IMR-90 (cell line): ENCODE data around the gene ITM2B. TPM values are rescaled to one million over a fixed set of nuclear protein-coding genes. Genes with fewer than 3 reads are reported as not detected.

Experiments
- ATAC-seq: fragments of 200-7000 bp; cut with Tn5 transposase; 2 replicates; pipeline ENCODE4 v1.9.1; 2020; ENCODE audit warnings: low read depth, mild to moderate bottlenecking, moderate library complexity
- BruUV-seq: library from RNA; stranded (reverse); fragments of 400-500 nt; replicated peaks from 2 replicates; lab custom pipeline; 2021; lab: Mats Ljungman, UMichigan
- CTCF ChIA-PET: fragments of 300-600 bp; formaldehyde crosslinking; extraction: SDS; loops from one replicate; lab custom pipeline; 2021; ENCODE audit warnings: antibody characterized with exemption; lab: Yijun Ruan, JAX
- POLR2A ChIA-PET: fragments of 300-600 bp; sonication (Branson Sonifier 250); formaldehyde crosslinking; loops from one replicate; lab custom pipeline; 2022; ENCODE audit warnings: antibody characterized with exemption; ENCODE audit not compliant: unreplicated experiment; lab: Charles Lee
- DNase-seq: peaks from one replicate; pipeline ENCODE4 v3.0.0; 2013
- H2AFZ ChIP-seq: replicated peaks from 2 replicates; pipeline ENCODE3; 2013; ENCODE audit warnings: low read length, mild to moderate bottlenecking; ENCODE audit not compliant: poor library complexity
- H2AK5ac ChIP-seq: 2 replicates; pipeline ENCODE4 v1.6.1; 2013; ENCODE audit warnings: low read depth, low read length, inconsistent platforms
- H2AK9ac ChIP-seq: replicated peaks from 2 replicates; pipeline ENCODE3; 2013; ENCODE audit warnings: mild to moderate bottlenecking, low read depth, low read length, moderate library complexity; ENCODE audit not compliant: poor library complexity
- H2BK120ac ChIP-seq: 2 replicates; pipeline ENCODE4 v1.6.1; 2013; ENCODE audit warnings: low read depth, low read length, inconsistent platforms
- H2BK15ac ChIP-seq: 3 replicates; pipeline ENCODE4 v1.6.1; 2013; ENCODE audit warnings: low read depth, low read length, inconsistent platforms
- H2BK20ac ChIP-seq: 2 replicates; pipeline ENCODE4 v1.6.1; 2013; ENCODE audit warnings: low read depth, mild to moderate bottlenecking, inconsistent platforms, low read length, moderate library complexity
- H2BK5ac ChIP-seq: 2 replicates; pipeline ENCODE4 v1.6.1; 2013; ENCODE audit warnings: mild to moderate bottlenecking, low read depth, low read length, inconsistent platforms; ENCODE audit not compliant: poor library complexity, severe bottlenecking
- H3K14ac ChIP-seq: replicated peaks from 2 replicates; pipeline ENCODE4 v1.6.1; 2013; ENCODE audit warnings: low read depth, low read length, inconsistent platforms
- H3K18ac ChIP-seq: 2 replicates; pipeline ENCODE4 v1.6.1; 2013; ENCODE audit warnings: low read depth, low read length, control low read depth
- H3K23ac ChIP-seq: 2 replicates; pipeline ENCODE4 v1.6.1; 2013; ENCODE audit warnings: low read depth, low read length, inconsistent platforms
- H3K27ac ChIP-seq: 2 replicates; pipeline ENCODE4 v1.5.1; 2013; ENCODE audit warnings: mild to moderate bottlenecking, control low read depth, low read length; ENCODE audit not compliant: insufficient read depth
- H3K27me3 ChIP-seq: 2 replicates; pipeline ENCODE4 v1.6.1; 2013; ENCODE audit warnings: low read length; ENCODE audit not compliant: control insufficient read depth, insufficient read depth
- H3K36me3 ChIP-seq: 2 replicates; pipeline ENCODE4 v1.6.1; 2013; ENCODE audit warnings: low read length, mixed read lengths; ENCODE audit not compliant: control insufficient read depth, insufficient read depth
- H3K4ac ChIP-seq: 2 replicates; pipeline ENCODE4 v1.6.1; 2013; ENCODE audit warnings: low read depth, low read length, inconsistent platforms
- H3K4me1 ChIP-seq: 2 replicates; pipeline ENCODE4 v1.6.1; 2013; ENCODE audit warnings: low read length, mixed read lengths; ENCODE audit not compliant: control insufficient read depth, insufficient read depth
- H3K4me2 ChIP-seq: 2 replicates; pipeline ENCODE4 v1.6.1; 2013; ENCODE audit warnings: low read depth, mild to moderate bottlenecking, control low read depth, low read length, moderate library complexity
- H3K4me3 ChIP-seq: 2 replicates; pipeline ENCODE4 v1.5.1; 2013; ENCODE audit warnings: low read depth, mild to moderate bottlenecking, control low read depth, low read length, moderate library complexity; ENCODE audit not compliant: insufficient read depth
- H3K56ac ChIP-seq: 2 replicates; pipeline ENCODE4 v1.6.1; 2013; ENCODE audit warnings: low read length, inconsistent platforms; ENCODE audit not compliant: insufficient read depth; ENCODE audit errors: extremely low read depth
- H3K79me1 ChIP-seq, 2 experiments: 2 replicates each; pipeline ENCODE4 v1.6.1; 2013; ENCODE audit warnings: low read length in 2 of 2, inconsistent platforms in 1 of 2, low read depth in 1 of 2
- H3K9ac ChIP-seq: 2 replicates; pipeline ENCODE4 v1.6.1; 2013; ENCODE audit warnings: low read depth, low read length, control low read depth
- H3K9me1 ChIP-seq: 2 replicates; pipeline ENCODE4 v1.6.1; 2013; ENCODE audit warnings: low read length, inconsistent platforms; ENCODE audit not compliant: insufficient read depth
- H3K9me3 ChIP-seq: 2 replicates; pipeline ENCODE4 v1.6.1; 2013; ENCODE audit warnings: low read length; ENCODE audit not compliant: control insufficient read depth, insufficient read depth
- H4K20me1 ChIP-seq: 2 replicates; pipeline ENCODE4 v1.6.1; 2013; ENCODE audit warnings: low read length, inconsistent platforms; ENCODE audit not compliant: insufficient read depth
- H4K5ac ChIP-seq: 2 replicates; pipeline ENCODE4 v1.6.1; 2013; ENCODE audit warnings: mild to moderate bottlenecking, low read depth, low read length, control low read depth
- H4K8ac ChIP-seq, 2 experiments: 2 replicates each; pipeline ENCODE4 v1.6.1; 2013; ENCODE audit warnings: low read depth in 2 of 2, low read length in 2 of 2, control low read depth in 1 of 2, inconsistent platforms in 1 of 2
- H4K91ac ChIP-seq: 2 replicates; pipeline ENCODE4 v1.6.1; 2013; ENCODE audit warnings: low read depth, low read length, inconsistent platforms; ENCODE audit not compliant: insufficient read depth
- ELK1 ChIP-seq: fragments of 150-350 bp; IDR thresholded peaks from 2 replicates; pipeline ENCODE4 v1.6.1; 2016; ENCODE audit warnings: low read depth, mild to moderate bottlenecking, low read length, moderate library complexity, borderline replicate concordance
- MAZ ChIP-seq: IDR thresholded peaks from 2 replicates; pipeline ENCODE4 v1.6.1; 2012; ENCODE audit warnings: low read depth, mild to moderate bottlenecking, low read length, improper control_type of control experiment, moderate library complexity, borderline replicate concordance
- POLR2A ChIP-seq: IDR thresholded peaks from 2 replicates; pipeline ENCODE4 v1.6.1; 2012; ENCODE audit warnings: mild to moderate bottlenecking, low read depth, low read length
- RAD21 ChIP-seq: IDR thresholded peaks from 2 replicates; pipeline ENCODE4 v1.6.1; 2012; ENCODE audit warnings: low read length, improper control_type of control experiment
- SMC3 ChIP-seq: fragments of 150-350 bp; IDR thresholded peaks from 2 replicates; pipeline ENCODE4 v1.6.1; 2016; ENCODE audit warnings: low read depth, mild to moderate bottlenecking, antibody characterized with exemption, low read length, moderate library complexity
- USF2 ChIP-seq: fragments of 150-350 bp; IDR thresholded peaks from 2 replicates; pipeline ENCODE4 v1.6.1; 2017; ENCODE audit warnings: mild to moderate bottlenecking, antibody characterized with exemption, low read length, low read depth
- WGBS, 2 experiments: methylation state at CpG; one replicate each; pipeline versions ENCODE4 v1.1.5 to v1.1.7; 2013; ENCODE audit warnings: missing lambda C conversion rate in 2 of 2; ENCODE audit not compliant: insufficient read length in 1 of 2; ENCODE audit errors: extremely low coverage in 2 of 2; 5-methylcytosine and 5-hydroxymethylcytosine counted together
- dilution Hi-C: fragments of 300-500 bp; cut with HindIII; formaldehyde crosslinking; loops from one replicate; pipeline ENCODE4 v1.14.3; 2018; ENCODE audit warnings: low sequenced_read_pairs; ENCODE audit not compliant: unreplicated experiment
- in situ Hi-C: fragments of 300-500 bp; cut with MboI; formaldehyde crosslinking; loops from 3 replicates; pipeline ENCODE4 v1.14.3; 2019; ENCODE audit warnings: low sequenced_read_pairs, inconsistent platforms, mixed read lengths
- intact Hi-C: fragments of 100-400 bp; cut with micrococcal nuclease; formaldehyde crosslinking; loops from 2 replicates; pipeline ENCODE4 v1.10.0; 2022
- polyA plus RNA-seq, 3 experiments: library from polyadenylated mRNA; depleted of rRNA; stranded (reverse); fragments of >200 nt; gene quantifications; 2 replicates each; pipeline ENCODE4 v1.2.3, GENCODE V29; 2012; ENCODE audit warnings: low replicate concordance in 1 of 3
- total RNA-seq: library from RNA; depleted of rRNA; stranded (reverse); fragments of >200 nt; gene quantifications from 2 replicates; pipeline ENCODE4 v1.2.3, GENCODE V29; 2012

Gene ITM2B
- total and polyA plus RNA-seq, 2 of the 4 experiments (the other 2 are of a cell fraction): 51.1 to 158 TPM

DNA sequence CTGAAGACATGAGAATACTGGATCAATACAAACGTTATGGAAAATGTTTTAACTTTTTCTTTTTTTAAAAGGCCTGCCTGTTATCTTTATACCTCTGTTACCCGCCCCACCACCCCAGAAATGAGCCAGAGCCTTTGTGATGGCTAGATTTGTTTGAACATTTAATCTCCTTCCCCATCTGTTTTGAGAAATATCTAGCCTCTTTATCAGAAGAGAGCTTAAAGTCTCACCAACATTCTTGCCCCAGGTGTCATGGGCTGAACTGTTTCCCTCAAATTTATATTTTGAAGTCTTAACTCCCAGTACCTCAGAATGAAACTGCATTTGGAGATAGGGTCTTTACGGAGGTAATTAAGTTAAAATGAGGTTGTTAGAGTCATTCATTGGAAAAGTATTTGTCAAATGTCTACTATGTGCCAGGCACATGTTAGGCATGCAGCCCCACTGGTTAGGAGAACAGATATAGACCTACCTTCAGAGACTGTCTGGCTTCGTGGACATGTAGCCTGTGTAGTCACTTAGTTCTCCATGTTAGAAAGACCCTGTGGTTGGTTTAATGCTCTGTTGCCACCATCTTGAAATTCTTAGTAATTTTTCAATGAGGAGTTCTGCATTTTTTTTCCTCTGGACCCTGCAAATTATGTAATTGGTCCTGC lies 64.3 kb downstream of the ITM2B start:
- WGBS, 2 experiments: no CpG with 5 or more reads among the region's 4 CpGs
- Histone ChIP-seq H4K8ac (no peak overlapping the region), H2AFZ (no peak overlapping the region), H3K56ac (no peak overlapping the region), H3K9ac (no peak overlapping the region), H3K18ac (no peak overlapping the region), H3K9me3 (no peaks in the 10 kb centered on the region), H3K27me3 (peaks cover 4% of the 10 kb centered on the region), H4K20me1 (no peaks in the 10 kb centered on the region), H3K4me2 (no peak overlapping the region), H4K91ac (no peak overlapping the region), H2AK9ac (no peak overlapping the region), H3K14ac (no peak overlapping the region), H3K4me1 (no peaks in the 10 kb centered on the region), H3K23ac (no peak overlapping the region), H3K9me1 (no peaks in the 10 kb centered on the region; the same call in 1 of the 2 replicates), H3K36me3 (no peaks in the 10 kb centered on the region), H3K4me3 (no peak overlapping the region), H2AK5ac (no peak overlapping the region), H3K4ac (no peak overlapping the region), H2BK15ac (no peak overlapping the region), H2BK20ac (no peak overlapping the region), H3K27ac (no peak overlapping the region), H2BK5ac (no peak overlapping the region), H3K79me1 (no peaks in the 10 kb centered on the region), H4K5ac (no peak overlapping the region), H2BK120ac (no peak overlapping the region)
- in situ Hi-C loops: no loop called here
- intact Hi-C loops: no loop called here
- dilution Hi-C loops: no loop called here
- POLR2A ChIA-PET: no interaction called here
- CTCF ChIA-PET: no interaction called here
- no peak for TF ChIP-seq USF2
- no peak for TF ChIP-seq ELK1
- TF ChIP-seq RAD21: no peak
- no peak for TF ChIP-seq SMC3
- no peak for TF ChIP-seq POLR2A
- TF ChIP-seq MAZ: no peak
- DNase-seq: no peak
- no peak for ATAC-seq
- BruUV-seq: no TSS peak
